PC-3 (cell line): Measurements from ENCODE around the gene ARL14.

Experiments used
- CTCF ChIP-seq: fragments of 300-600 bp; sonication (generic); conservative IDR thresholded peaks from 2 replicates; pipeline ENCODE4 v1.5.1; 2017; ENCODE audit warnings: antibody characterized with exemption, low read depth, mild to moderate bottlenecking, low read length
- EZH2 ChIP-seq: fragments of 300-600 bp; sonication (generic); IDR thresholded peaks from one replicate; pipeline ENCODE4 v1.6.1; 2017; ENCODE audit warnings: antibody characterized with exemption, mild to moderate bottlenecking, low read length; ENCODE audit not compliant: unreplicated experiment
- EZH2phosphoT487 ChIP-seq: fragments of 300-600 bp; sonication (generic); IDR thresholded peaks from 2 replicates; pipeline ENCODE4 v1.6.1; 2018; ENCODE audit warnings: mild to moderate bottlenecking, antibody characterized with exemption, low read length, borderline replicate concordance

DNA sequence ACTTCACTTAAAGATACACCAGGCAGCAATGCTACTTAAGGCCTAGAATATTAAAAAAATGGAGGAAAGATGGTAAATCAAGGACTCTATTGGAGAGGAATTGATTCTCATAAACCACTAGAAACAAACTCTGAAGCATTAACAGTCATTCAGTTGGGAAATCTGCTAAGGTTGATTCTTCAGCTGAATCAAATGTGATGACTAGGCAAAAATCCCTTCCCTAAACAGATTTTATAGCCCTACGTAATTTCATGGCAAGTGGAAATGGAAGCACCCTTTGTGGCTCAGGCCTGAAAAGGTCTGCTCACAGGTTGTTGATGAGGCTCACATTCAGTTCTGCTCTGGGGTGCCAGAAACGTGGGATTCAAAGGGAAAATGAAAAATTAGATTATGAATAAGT, 38.8 kb upstream of the ARL14 start:
- TF ChIP-seq CTCF: no peak
- TF ChIP-seq EZH2: no peak
- no peak for TF ChIP-seq EZH2phosphoT487
